Stimulated activated CD8-positive, alpha-beta memory T cell treated with anti-CD3 and anti-CD28 coated beads, Interleukin-7, amount 100 ng/mL, for 24 hours (primary cell): Measurements from ENCODE around the gene C10orf90.

Source experiments
- DNase-seq: peaks from one replicate; pipeline ENCODE4 v3.0.0-alpha.2; 2020; ENCODE audit warnings: low read depth

Gene C10orf90

GRCh38 chr10:126549344-126549743 lies 121.1 kb downstream of the C10orf90 start:
- no peak for DNase-seq

- DNase-seq, result no peak
Observed at GRCh38 chr10:126544565-126544964, 125.9 kb downstream of the C10orf90 start.

GRCh38 chr10:126538439-126539135 lies 131.9 kb downstream of the C10orf90 start:
- DNase-seq, result no peak

- DNase-seq, result no peak
Observed at GRCh38 chr10:126536656-126537055, 133.8 kb downstream of the C10orf90 start.

GRCh38 chr10:126536148-126536547 lies 134.3 kb downstream of the C10orf90 start:
- DNase-seq, result no peak

- no peak for DNase-seq
Observed at GRCh38 chr10:126533644-126534043, 136.8 kb downstream of the C10orf90 start.

- DNase-seq, result no peak
Observed at GRCh38 chr10:126528315-126528835, 142.1 kb downstream of the C10orf90 start.

GRCh38 chr10:126527645-126528314 lies 142.7 kb downstream of the C10orf90 start:
- DNase-seq, result no peak

- no peak for DNase-seq
Observed at GRCh38 chr10:126525326-126525725, 145.2 kb downstream of the C10orf90 start.

- DNase-seq, result no peak
Observed at GRCh38 chr10:126524526-126524925, 146.0 kb downstream of the C10orf90 start.

- no peak for DNase-seq
Observed at GRCh38 chr10:126523071-126523470, 147.4 kb downstream of the C10orf90 start.

- no peak for DNase-seq
Observed at GRCh38 chr10:126521399-126521798, 149.1 kb downstream of the C10orf90 start.

GRCh38 chr10:126520751-126521317 lies 149.7 kb downstream of the C10orf90 start:
- no peak for DNase-seq

- DNase-seq, result no peak
Observed at GRCh38 chr10:126519992-126520391, 150.5 kb downstream of the C10orf90 start.

GRCh38 chr10:126519185-126519584 lies 151.3 kb downstream of the C10orf90 start:
- no peak for DNase-seq

GRCh38 chr10:126518218-126519080 lies 152.0 kb downstream of the C10orf90 start:
- no peak for DNase-seq

- no peak for DNase-seq
Observed at GRCh38 chr10:126516515-126516914, 154.0 kb downstream of the C10orf90 start.

- DNase-seq, result no peak
Observed at GRCh38 chr10:126511917-126512479, 158.5 kb downstream of the C10orf90 start.

- no peak for DNase-seq
Observed at GRCh38 chr10:126509182-126509581, 161.3 kb downstream of the C10orf90 start.

GRCh38 chr10:126508535-126509040 lies 161.9 kb downstream of the C10orf90 start:
- DNase-seq, result no peak

- no peak for DNase-seq
Observed at GRCh38 chr10:126504761-126505112, 165.8 kb downstream of the C10orf90 start.
